Measurements from ENCODE around the gene PLEKHN1.

PLEKHN1 gene

GRCh38 chr1:954927-955326 lies 11.4 kb upstream of the PLEKHN1 start:
- no peak overlapping the region for H3K27ac ChIP-seq
- TF ChIP-seq CTCF (conservative IDR thresholded peaks at IDR 0.05) = no peak

- no peak for TF ChIP-seq CTCF (conservative IDR thresholded peaks at IDR 0.05)
- H3K27ac ChIP-seq = no peak overlapping the region
Measured at GRCh38 chr1:955474-955873, 10.8 kb upstream of the PLEKHN1 start.

- no peak for TF ChIP-seq CTCF (conservative IDR thresholded peaks at IDR 0.05)
Measured at GRCh38 chr1:956636-957035, 9.6 kb upstream of the PLEKHN1 start.

GRCh38 chr1:958823-959730 lies 7.2 kb upstream of the PLEKHN1 start, which contains the start of gene NOC2L:
Gene NOC2L (minus strand): TSS chr1:959256. CDS start chr1:959240, 16 bp downstream.
- TF ChIP-seq CTCF (conservative IDR thresholded peaks at IDR 0.05) = no peak
- peak within 1 kb of the TSS; percentile 82 for H3K27ac ChIP-seq

More at GRCh38 chr1:956636-957035, 9.6 kb upstream of the PLEKHN1 start:
- no peak overlapping the region for H3K27ac ChIP-seq

- peak overlapping the region; percentile 79; the same call in 1 of the 2 replicates for H3K27ac ChIP-seq
Measured at GRCh38 chr1:959731-960362, 6.4 kb upstream of the PLEKHN1 start.

GRCh38 chr1:960363-961131 lies 5.7 kb upstream of the PLEKHN1 start, which contains the start of gene KLHL17:
Gene KLHL17 (plus strand): TSS chr1:960584. CDS start chr1:960694, 110 bp downstream.
- peak within 1 kb of the TSS; percentile 79; the same call in 1 of the 2 replicates for H3K27ac ChIP-seq

More at GRCh38 chr1:959731-960362, 6.4 kb upstream of the PLEKHN1 start:
- TF ChIP-seq CTCF (conservative IDR thresholded peaks at IDR 0.05) = no peak

More at GRCh38 chr1:960363-961131, 5.7 kb upstream of the PLEKHN1 start, which contains the start of gene KLHL17:
- no peak for TF ChIP-seq CTCF (conservative IDR thresholded peaks at IDR 0.05)
